Fibroblast of lung (primary cell): Measurements from ENCODE around the gene STRA6. TPM values are rescaled to one million over a fixed set of nuclear protein-coding genes. Genes with fewer than 3 reads are reported as not detected.

Experiments used
- DNase-seq, 2 donors: peaks; one replicate each; pipeline versions ENCODE4 v3.0.0 to v3.0.0-alpha.2; 2010; ENCODE audit warnings: low read depth in 2 of 2
- H2AFZ ChIP-seq: 2 replicates; pipeline ENCODE4 v1.5.1; 2012; ENCODE audit warnings: low read length, control low read depth, inconsistent platforms
- H3K27ac ChIP-seq: 2 replicates; pipeline ENCODE4 v1.5.1; 2011; ENCODE audit warnings: low read length, control low read depth; ENCODE audit not compliant: insufficient read depth
- H3K27me3 ChIP-seq: 2 replicates; pipeline ENCODE4 v1.5.1; 2011; ENCODE audit warnings: mild to moderate bottlenecking, low read length; ENCODE audit not compliant: control insufficient read depth, insufficient read depth
- H3K36me3 ChIP-seq: 2 replicates; pipeline ENCODE4 v1.5.1; 2011; ENCODE audit warnings: low read length; ENCODE audit not compliant: control insufficient read depth, insufficient read depth
- H3K4me1 ChIP-seq: 2 replicates; pipeline ENCODE4 v1.5.1; 2011; ENCODE audit warnings: low read length; ENCODE audit not compliant: control insufficient read depth, insufficient read depth; ENCODE audit errors: extremely low read depth
- H3K4me2 ChIP-seq: 2 replicates; pipeline ENCODE4 v1.5.1; 2011; ENCODE audit warnings: low read length, control low read depth; ENCODE audit not compliant: insufficient read depth; ENCODE audit errors: extremely low read depth
- H3K4me3 ChIP-seq, 4 experiments: fragments of 200-600 bp in 1 of 4; sonication (generic) in 1 of 4; replicated peaks in 1 of 4; 2 replicates each; pipeline ENCODE4 v1.5.1; 2011 to 2016; ENCODE audit warnings: low read length in 4 of 4, low read depth in 3 of 4, mild to moderate bottlenecking in 3 of 4, control low read depth in 2 of 4, inconsistent platforms in 1 of 4, mixed read lengths in 1 of 4; ENCODE audit not compliant: insufficient read depth in 1 of 4; ENCODE audit errors: control extremely low read depth in 1 of 4
- H3K79me2 ChIP-seq: 2 replicates; pipeline ENCODE4 v1.5.1; 2012; ENCODE audit warnings: mild to moderate bottlenecking, low read length, inconsistent platforms; ENCODE audit not compliant: control insufficient read depth, insufficient read depth
- H3K9ac ChIP-seq: 2 replicates; pipeline ENCODE4 v1.5.1; 2011; ENCODE audit warnings: mild to moderate bottlenecking, low read length, control low read depth; ENCODE audit not compliant: insufficient read depth
- H3K9me3 ChIP-seq: 2 replicates; pipeline ENCODE4 v1.5.1; 2012; ENCODE audit warnings: low read depth, low read length; ENCODE audit not compliant: control insufficient read depth, insufficient read depth
- H4K20me1 ChIP-seq: 2 replicates; pipeline ENCODE4 v1.5.1; 2011; ENCODE audit warnings: low read length; ENCODE audit not compliant: control insufficient read depth, insufficient read depth; ENCODE audit errors: extremely low read depth
- EZH2 ChIP-seq: IDR thresholded peaks from 2 replicates; pipeline ENCODE4 v1.5.1; 2012; ENCODE audit warnings: low read length, control low read depth, mild to moderate bottlenecking; ENCODE audit errors: missing control alignments
- polyA plus RNA-seq, 2 donors: library from polyadenylated mRNA; depleted of rRNA in 1 of 2; stranded (reverse) in 1 of 2; unstranded in 1 of 2; fragments of >200 nt; gene quantifications; 2 replicates each; pipeline ENCODE4 v1.2.1, GENCODE V29; 2011 to 2012; ENCODE audit warnings: missing spikeins in 1 of 2
- total RNA-seq: library from RNA; depleted of rRNA; stranded (reverse); fragments of >200 nt; gene quantifications from 2 replicates; pipeline ENCODE4 v1.2.1, GENCODE V29; 2014
- TF ChIP-seq, protein P1 (sequence below), 2 donors: IDR thresholded peaks in 1 of 2; conservative IDR thresholded peaks in 1 of 2; 1 replicate in 1 of 2; 2 replicates in 1 of 2; pipeline ENCODE4 v1.5.1; 2011 to 2012; ENCODE audit warnings: low read length in 2 of 2, control low read depth in 1 of 2, inconsistent platforms in 1 of 2, low read depth in 1 of 2, mild to moderate bottlenecking in 1 of 2

The STRA6 gene
- total and polyA plus RNA-seq, 2 donors (not counting 1 experiment from before 2014, with no cell fraction given) = 0.17 TPM; not detected in 1

DNA sequence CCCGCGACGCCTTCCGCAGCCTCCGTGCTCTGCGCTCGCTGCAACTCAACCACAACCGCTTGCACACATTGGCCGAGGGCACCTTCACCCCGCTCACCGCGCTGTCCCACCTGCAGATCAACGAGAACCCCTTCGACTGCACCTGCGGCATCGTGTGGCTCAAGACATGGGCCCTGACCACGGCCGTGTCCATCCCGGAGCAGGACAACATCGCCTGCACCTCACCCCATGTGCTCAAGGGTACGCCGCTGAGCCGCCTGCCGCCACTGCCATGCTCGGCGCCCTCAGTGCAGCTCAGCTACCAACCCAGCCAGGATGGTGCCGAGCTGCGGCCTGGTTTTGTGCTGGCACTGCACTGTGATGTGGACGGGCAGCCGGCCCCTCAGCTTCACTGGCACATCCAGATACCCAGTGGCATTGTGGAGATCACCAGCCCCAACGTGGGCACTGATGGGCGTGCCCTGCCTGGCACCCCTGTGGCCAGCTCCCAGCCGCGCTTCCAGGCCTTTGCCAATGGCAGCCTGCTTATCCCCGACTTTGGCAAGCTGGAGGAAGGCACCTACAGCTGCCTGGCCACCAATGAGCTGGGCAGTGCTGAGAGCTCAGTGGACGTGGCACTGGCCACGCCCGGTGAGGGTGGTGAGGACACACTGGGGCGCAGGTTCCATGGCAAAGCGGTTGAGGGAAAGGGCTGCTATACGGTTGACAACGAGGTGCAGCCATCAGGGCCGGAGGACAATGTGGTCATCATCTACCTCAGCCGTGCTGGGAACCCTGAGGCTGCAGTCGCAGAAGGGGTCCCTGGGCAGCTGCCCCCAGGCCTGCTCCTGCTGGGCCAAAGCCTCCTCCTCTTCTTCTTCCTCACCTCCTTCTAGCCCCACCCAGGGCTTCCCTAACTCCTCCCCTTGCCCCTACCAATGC lies 27.1 kb downstream of the STRA6 start:
- DNase-seq = no peak
- H3K4me1 ChIP-seq = peaks cover 44% of the 10 kb centered on the region
- H3K4me3 ChIP-seq = no peak overlapping the region
- no peaks in the 10 kb centered on the region for H4K20me1 ChIP-seq
- no peaks in the 10 kb centered on the region for H3K9me3 ChIP-seq
- no peaks in the 10 kb centered on the region for H3K27me3 ChIP-seq
- no peaks in the 10 kb centered on the region for H3K36me3 ChIP-seq
- H3K27ac ChIP-seq = no peak overlapping the region
- H2AFZ ChIP-seq = no peak overlapping the region
- no peak for TF ChIP-seq EZH2
- TF ChIP-seq, protein P1, sequence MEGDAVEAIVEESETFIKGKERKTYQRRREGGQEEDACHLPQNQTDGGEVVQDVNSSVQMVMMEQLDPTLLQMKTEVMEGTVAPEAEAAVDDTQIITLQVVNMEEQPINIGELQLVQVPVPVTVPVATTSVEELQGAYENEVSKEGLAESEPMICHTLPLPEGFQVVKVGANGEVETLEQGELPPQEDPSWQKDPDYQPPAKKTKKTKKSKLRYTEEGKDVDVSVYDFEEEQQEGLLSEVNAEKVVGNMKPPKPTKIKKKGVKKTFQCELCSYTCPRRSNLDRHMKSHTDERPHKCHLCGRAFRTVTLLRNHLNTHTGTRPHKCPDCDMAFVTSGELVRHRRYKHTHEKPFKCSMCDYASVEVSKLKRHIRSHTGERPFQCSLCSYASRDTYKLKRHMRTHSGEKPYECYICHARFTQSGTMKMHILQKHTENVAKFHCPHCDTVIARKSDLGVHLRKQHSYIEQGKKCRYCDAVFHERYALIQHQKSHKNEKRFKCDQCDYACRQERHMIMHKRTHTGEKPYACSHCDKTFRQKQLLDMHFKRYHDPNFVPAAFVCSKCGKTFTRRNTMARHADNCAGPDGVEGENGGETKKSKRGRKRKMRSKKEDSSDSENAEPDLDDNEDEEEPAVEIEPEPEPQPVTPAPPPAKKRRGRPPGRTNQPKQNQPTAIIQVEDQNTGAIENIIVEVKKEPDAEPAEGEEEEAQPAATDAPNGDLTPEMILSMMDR (conservative IDR thresholded peaks at IDR 0.05 in 1 of 2, IDR thresholded peaks at IDR 0.05 in 1 of 2; ENCODE audit: low read depth in 1 of 2, low read length in 2 of 2) = no peak
- no peak overlapping the region for H3K9ac ChIP-seq
- H3K4me2 ChIP-seq = no peak overlapping the region
- no peaks in the 10 kb centered on the region for H3K79me2 ChIP-seq

DNA sequence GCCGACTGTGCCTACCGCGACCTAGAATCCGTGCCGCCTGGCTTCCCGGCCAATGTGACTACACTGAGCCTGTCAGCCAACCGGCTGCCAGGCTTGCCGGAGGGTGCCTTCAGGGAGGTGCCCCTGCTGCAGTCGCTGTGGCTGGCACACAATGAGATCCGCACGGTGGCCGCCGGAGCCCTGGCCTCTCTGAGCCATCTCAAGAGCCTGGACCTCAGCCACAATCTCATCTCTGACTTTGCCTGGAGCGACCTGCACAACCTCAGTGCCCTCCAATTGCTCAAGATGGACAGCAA lies 27.7 kb downstream of the STRA6 start:
- peaks cover 39% of the 10 kb centered on the region for H3K4me1 ChIP-seq
- peak overlapping the region; percentile 33 for H3K4me2 ChIP-seq
- peak overlapping the region in 1 of 4 experiments; percentile 61 for H3K4me3 ChIP-seq
- H4K20me1 ChIP-seq = no peaks in the 10 kb centered on the region
- H3K36me3 ChIP-seq = no peaks in the 10 kb centered on the region
- H3K27ac ChIP-seq = no peak overlapping the region
- H3K9me3 ChIP-seq = no peaks in the 10 kb centered on the region
- H3K79me2 ChIP-seq = no peaks in the 10 kb centered on the region
- no peaks in the 10 kb centered on the region for H3K27me3 ChIP-seq
- no peak for DNase-seq
- no peak overlapping the region for H3K9ac ChIP-seq
- H2AFZ ChIP-seq = no peak overlapping the region
- TF ChIP-seq, protein P1 (conservative IDR thresholded peaks at IDR 0.05 in 1 of 2, IDR thresholded peaks at IDR 0.05 in 1 of 2; ENCODE audit: low read depth in 1 of 2, low read length in 2 of 2) = no peak
- no peak for TF ChIP-seq EZH2

DNA sequence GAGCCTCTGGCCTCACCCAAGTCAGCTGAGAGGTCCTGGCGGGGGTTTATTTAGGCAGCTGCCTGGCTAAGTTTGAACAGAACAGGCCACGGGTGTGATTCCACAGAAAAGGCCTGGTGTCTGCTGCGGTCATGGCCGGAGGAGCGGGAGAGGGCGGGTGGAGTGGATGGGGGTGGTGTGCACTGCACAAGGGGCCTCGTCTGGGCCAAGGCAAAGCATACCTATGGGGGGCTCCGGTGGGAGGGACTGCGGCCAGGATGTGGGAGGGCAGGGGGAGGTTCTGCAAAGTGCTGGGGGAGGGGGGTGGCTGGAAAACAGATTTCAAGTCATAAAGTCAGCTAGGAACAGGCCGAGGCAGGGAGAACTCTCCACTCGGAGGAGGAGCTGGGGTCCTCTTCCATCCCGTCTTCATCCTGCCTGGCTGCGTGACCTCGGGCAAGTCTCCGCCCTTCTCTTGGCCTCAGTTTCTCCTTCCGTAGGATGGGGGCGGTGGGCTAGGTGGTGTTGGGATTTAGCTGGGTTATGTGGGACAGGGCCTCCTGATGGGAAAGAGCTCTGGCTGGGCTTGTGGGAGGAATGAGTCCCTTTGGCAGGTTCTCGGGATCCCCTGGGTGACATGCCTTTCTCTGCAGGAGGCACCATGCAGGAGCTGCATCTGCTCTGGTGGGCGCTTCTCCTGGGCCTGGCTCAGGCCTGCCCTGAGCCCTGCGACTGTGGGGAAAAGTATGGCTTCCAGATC lies 28.2 kb downstream of the STRA6 start:
- peak in 1 of 2 donors; percentile 41 for DNase-seq
- peak overlapping the region; percentile 41 for H2AFZ ChIP-seq
- no peaks in the 10 kb centered on the region for H3K9me3 ChIP-seq
- TF ChIP-seq, protein P1 (conservative IDR thresholded peaks at IDR 0.05 in 1 of 2, IDR thresholded peaks at IDR 0.05 in 1 of 2; ENCODE audit: low read depth in 1 of 2, low read length in 2 of 2) = no peak
- TF ChIP-seq EZH2 = no peak
- peak overlapping the region; percentile 4 for H3K9ac ChIP-seq
- H3K27me3 ChIP-seq = no peaks in the 10 kb centered on the region
- no peaks in the 10 kb centered on the region for H3K36me3 ChIP-seq
- peak overlapping the region; percentile 51 for H3K4me2 ChIP-seq
- H3K4me1 ChIP-seq = peaks cover 34% of the 10 kb centered on the region
- H3K4me3 ChIP-seq = peak overlapping the region in 3 of 4 experiments; percentile 14 to 61 (median 17)
- H4K20me1 ChIP-seq = no peaks in the 10 kb centered on the region
- no peaks in the 10 kb centered on the region for H3K79me2 ChIP-seq
- H3K27ac ChIP-seq = no peak overlapping the region
